Liver (tissue), 9 donors: ENCODE measurements around the gene HSD17B4. TPM values are rescaled to one million over a fixed set of nuclear protein-coding genes. Genes with fewer than 3 reads are reported as not detected.
"Not testable (repeated sequence)": the region's sequence is repeated elsewhere in the genome, so short reads cannot be mapped to it uniquely, and the experiment has no call there.

Source experiments
- DNase-seq: peaks from one replicate; pipeline ENCODE4 v3.0.0-alpha.2; 2017; ENCODE audit warnings: low spot score
- H3K27ac ChIP-seq, 2 donors: one replicate each; pipeline ENCODE4 v1.7.0; 2013; ENCODE audit warnings: inconsistent platforms in 2 of 2, low read length in 2 of 2, control low read depth in 1 of 2, low read depth in 1 of 2, mild to moderate bottlenecking in 1 of 2
- H3K27me3 ChIP-seq, 4 donors: one replicate each; pipeline versions ENCODE4 v1.6.1 to v1.7.0; 2013; ENCODE audit warnings: low read length in 3 of 4, inconsistent platforms in 1 of 4, mild to moderate bottlenecking in 1 of 4, moderate library complexity in 1 of 4; ENCODE audit not compliant: control insufficient read depth in 4 of 4, insufficient read depth in 4 of 4
- H3K36me3 ChIP-seq, 4 donors: one replicate each; pipeline versions ENCODE4 v1.6.1 to v1.7.0; 2013; ENCODE audit warnings: low read length in 3 of 4, mild to moderate bottlenecking in 3 of 4, low read depth in 1 of 4, moderate library complexity in 1 of 4; ENCODE audit not compliant: control insufficient read depth in 4 of 4, insufficient read depth in 3 of 4
- H3K4me1 ChIP-seq, 4 donors: one replicate each; pipeline versions ENCODE4 v1.6.1 to v1.7.0; 2013; ENCODE audit warnings: low read length in 3 of 4, mild to moderate bottlenecking in 3 of 4, moderate library complexity in 1 of 4; ENCODE audit not compliant: control insufficient read depth in 4 of 4, insufficient read depth in 4 of 4
- H3K4me3 ChIP-seq, 3 donors: one replicate each; pipeline versions ENCODE4 v1.6.1 to v1.7.0; 2013; ENCODE audit warnings: low read length in 3 of 3, control low read depth in 1 of 3, low read depth in 1 of 3, mild to moderate bottlenecking in 1 of 3
- H3K9ac ChIP-seq, 2 donors: one replicate each; pipeline ENCODE4 v1.7.0; 2013; ENCODE audit warnings: low read length in 2 of 2, mild to moderate bottlenecking in 2 of 2, moderate library complexity in 2 of 2, control low read depth in 1 of 2, low read depth in 1 of 2
- H3K9me3 ChIP-seq, 4 donors: one replicate each; pipeline versions ENCODE4 v1.6.1 to v1.7.0; 2013; ENCODE audit warnings: low read length in 3 of 4; ENCODE audit not compliant: control insufficient read depth in 4 of 4
- EGR1 ChIP-seq, 2 donors: IDR thresholded peaks; 2 replicates each; pipeline ENCODE4 v1.6.1; 2016 to 2018; ENCODE audit warnings: antibody characterized with exemption in 2 of 2, low read depth in 2 of 2
- FOXA1 ChIP-seq: IDR thresholded peaks from 2 replicates; pipeline ENCODE4 v1.6.1; 2016; ENCODE audit warnings: antibody characterized with exemption
- FOXA2 ChIP-seq: IDR thresholded peaks from 2 replicates; pipeline ENCODE4 v1.6.1; 2016; ENCODE audit warnings: antibody characterized with exemption
- GABPA ChIP-seq, 2 donors: IDR thresholded peaks in 1 of 2; conservative IDR thresholded peaks in 1 of 2; 2 replicates each; pipeline ENCODE4 v1.6.1; 2016; ENCODE audit warnings: antibody characterized with exemption in 2 of 2, mild to moderate bottlenecking in 1 of 2, moderate library complexity in 1 of 2
- HNF4A ChIP-seq, 2 donors: conservative IDR thresholded peaks; 2 replicates each; pipeline ENCODE4 v1.6.1; 2016; ENCODE audit warnings: antibody characterized with exemption in 2 of 2, mild to moderate bottlenecking in 2 of 2
- JUND ChIP-seq, 2 donors: IDR thresholded peaks; 2 replicates each; pipeline ENCODE4 v1.6.1; 2016; ENCODE audit warnings: antibody characterized with exemption in 2 of 2
- RAD21 ChIP-seq, 2 donors: IDR thresholded peaks; 2 replicates each; pipeline ENCODE4 v1.6.1; 2016; ENCODE audit warnings: antibody characterized with exemption in 2 of 2, mild to moderate bottlenecking in 2 of 2
- RXRA ChIP-seq, 2 donors: IDR thresholded peaks; 2 replicates each; pipeline ENCODE4 v1.6.1; 2017 to 2018; ENCODE audit warnings: antibody characterized with exemption in 2 of 2, mild to moderate bottlenecking in 1 of 2
- SP1 ChIP-seq: IDR thresholded peaks from 2 replicates; pipeline ENCODE4 v1.6.1; 2018; ENCODE audit warnings: antibody characterized with exemption, mild to moderate bottlenecking
- TAF1 ChIP-seq: conservative IDR thresholded peaks from 2 replicates; pipeline ENCODE4 v1.6.1; 2016; ENCODE audit warnings: antibody characterized with exemption, mild to moderate bottlenecking
- WGBS: extraction: QIAGEN DNeasy Blood & Tissue Kit; methylation state at CpG from one replicate; pipeline ENCODE4 v1.1.7; 2013; 5-methylcytosine and 5-hydroxymethylcytosine counted together
- polyA plus RNA-seq, 2 donors: library from polyadenylated mRNA; stranded (reverse) in 1 of 2; unstranded in 1 of 2; fragments of 200-250 nt in 1 of 2; fragments of >200 nt in 1 of 2; fragmentation: Nextera tagmentation in 1 of 2; extraction: Ambion mirVana in 1 of 2; gene quantifications; one replicate each; pipeline versions ENCODE4 v1.2.1 to v1.2.3, GENCODE V29; 2013 to 2015
- total RNA-seq, 2 donors: library from RNA; depleted of rRNA; stranded (reverse); fragments of >200 nt; gene quantifications; one replicate each; pipeline ENCODE4 v1.2.3, GENCODE V29; 2014
- TF ChIP-seq, protein P1 (sequence below): IDR thresholded peaks from 2 replicates; pipeline ENCODE4 v1.6.1; 2016; ENCODE audit warnings: antibody characterized with exemption
- TF ChIP-seq, protein P2 (sequence below): fragments of 150-350 bp; IDR thresholded peaks from 2 replicates; pipeline ENCODE4 v1.5.1; 2017; ENCODE audit warnings: improper control_type of control experiment, low read depth, low read length; ENCODE audit not compliant: missing input control
- TF ChIP-seq, protein P3 (sequence below): IDR thresholded peaks from 2 replicates; pipeline ENCODE4 v1.6.1; 2016; ENCODE audit warnings: antibody characterized with exemption
- TF ChIP-seq, protein P4 (sequence below): IDR thresholded peaks from 2 replicates; pipeline ENCODE4 v1.6.1; 2016; ENCODE audit warnings: antibody characterized with exemption, mild to moderate bottlenecking
- donor health status: healthy.
- donor health status: healthy.
- donor health status: healthy.
- donor health status: healthy.
- donor health status: healthy.

The HSD17B4 gene
- total and polyA plus RNA-seq, 4 donors, result 299 to 699 (median 393) TPM

DNA sequence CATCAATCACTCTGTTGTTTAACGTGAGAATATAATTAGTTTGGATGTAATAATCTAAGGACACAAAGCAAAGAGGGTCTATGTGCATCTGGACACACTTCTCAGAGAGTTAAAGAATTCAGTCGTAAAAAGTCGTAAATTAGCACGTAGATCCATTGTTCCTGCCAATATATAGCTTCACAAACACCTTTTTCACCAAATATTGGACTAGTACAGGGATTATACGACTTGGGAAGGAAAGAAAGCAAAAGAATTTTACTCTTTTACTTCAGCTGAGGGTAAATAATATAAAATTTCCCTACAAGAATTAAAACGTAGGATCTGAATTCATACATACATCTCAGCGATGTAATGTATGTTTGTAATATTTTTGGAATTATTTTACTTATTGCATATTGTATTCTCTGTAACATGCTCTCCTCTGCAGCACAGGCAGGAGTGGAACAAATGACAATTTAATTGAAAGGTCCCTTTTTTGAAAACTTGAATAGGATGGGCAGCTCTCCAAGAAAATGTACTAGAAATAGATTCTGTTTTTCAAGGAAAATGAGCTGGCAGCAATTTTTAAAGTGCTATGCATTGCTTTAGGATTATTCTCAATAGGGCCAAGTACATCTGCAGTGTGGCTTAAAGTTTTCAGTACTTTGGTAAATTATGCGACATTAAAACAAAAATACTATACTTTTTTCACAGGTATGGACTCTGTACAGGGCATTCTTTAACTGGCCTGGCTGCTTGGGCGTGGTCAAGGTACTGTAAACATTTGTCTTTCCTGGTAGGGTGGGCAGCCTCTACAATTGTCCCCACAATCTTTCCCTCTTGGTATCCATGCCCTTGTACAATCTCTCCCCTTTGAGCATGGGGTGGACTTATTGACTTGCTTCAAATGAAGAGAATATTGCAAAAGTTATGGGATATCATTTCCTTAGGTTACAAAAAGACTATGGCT is 39.7 kb upstream of the HSD17B4 start:
- WGBS, result 35% methylated on average over 9 of the region's 9 CpGs

DNA sequence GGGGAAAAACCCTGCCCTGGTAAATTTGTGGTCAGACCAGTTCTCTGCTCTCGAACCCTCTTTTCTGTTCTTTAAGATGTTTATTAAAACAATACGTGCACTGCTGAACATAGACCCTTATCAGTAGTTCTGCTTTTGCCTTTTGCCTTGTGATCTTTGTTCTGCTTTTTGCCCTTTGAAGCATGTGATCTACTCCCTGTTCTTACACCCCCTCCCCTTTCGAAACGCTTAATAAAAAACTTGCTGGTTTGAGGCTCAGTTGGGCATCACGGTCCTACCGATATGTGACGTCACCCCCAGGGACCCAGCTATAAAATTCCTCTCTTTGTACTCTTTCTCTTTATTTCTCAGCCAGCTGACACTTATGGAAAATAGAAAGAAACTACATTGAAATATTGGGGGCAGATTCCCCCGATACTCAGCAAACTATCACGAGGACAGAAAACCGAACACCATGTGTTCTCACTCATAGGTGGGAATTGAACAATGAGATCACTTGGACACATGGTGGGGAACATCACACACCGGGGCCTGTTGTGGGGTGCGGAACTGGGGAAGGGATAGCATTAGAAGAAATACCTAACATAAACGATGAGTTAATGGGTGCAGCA is 38.1 kb upstream of the HSD17B4 start:
- H3K9me3 ChIP-seq, H3K27ac ChIP-seq, H3K36me3 ChIP-seq, H3K27me3 ChIP-seq, H3K4me1 ChIP-seq, H3K4me3 ChIP-seq, H3K9ac ChIP-seq, DNase-seq: not testable (repeated sequence)
- 77% methylated on average over 13 of the region's 13 CpGs for WGBS
- TF ChIP-seq HNF4A (conservative IDR thresholded peaks at IDR 0.05), result peak in 1 of 2 donors; percentile 36

More for the DNA sequence above, 39.7 kb upstream of the HSD17B4 start:
- Histone ChIP-seq H3K4me3 (no peak overlapping the region), H3K9ac (no peak overlapping the region), H3K36me3 (no peaks in the 10 kb centered on the region), H3K27me3 (no peaks in the 10 kb centered on the region), H3K9me3 (no peaks in the 10 kb centered on the region), H3K27ac (no peak overlapping the region), H3K4me1 (peaks cover 0 to 4% (median 0%) of the 10 kb centered on the region in 4 donors)
- no peak for DNase-seq
- TF ChIP-seq JUND (IDR thresholded peaks at IDR 0.05) (no peak), RXRA (IDR thresholded peaks at IDR 0.05) (no peak), FOXA1 (no peak), EGR1 (IDR thresholded peaks at IDR 0.05; ENCODE audit: low read depth in 2 of 2) (no peak), HNF4A (conservative IDR thresholded peaks at IDR 0.05) (no peak), TAF1 (no peak), GABPA (IDR thresholded peaks at IDR 0.05 in 1 of 2, conservative IDR thresholded peaks at IDR 0.05 in 1 of 2) (no peak), FOXA2 (no peak), RAD21 (IDR thresholded peaks at IDR 0.05) (no peak), SP1 (no peak)
- TF ChIP-seq, protein P1, sequence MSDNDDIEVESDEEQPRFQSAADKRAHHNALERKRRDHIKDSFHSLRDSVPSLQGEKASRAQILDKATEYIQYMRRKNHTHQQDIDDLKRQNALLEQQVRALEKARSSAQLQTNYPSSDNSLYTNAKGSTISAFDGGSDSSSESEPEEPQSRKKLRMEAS, result no peak
- TF ChIP-seq, protein P2, sequence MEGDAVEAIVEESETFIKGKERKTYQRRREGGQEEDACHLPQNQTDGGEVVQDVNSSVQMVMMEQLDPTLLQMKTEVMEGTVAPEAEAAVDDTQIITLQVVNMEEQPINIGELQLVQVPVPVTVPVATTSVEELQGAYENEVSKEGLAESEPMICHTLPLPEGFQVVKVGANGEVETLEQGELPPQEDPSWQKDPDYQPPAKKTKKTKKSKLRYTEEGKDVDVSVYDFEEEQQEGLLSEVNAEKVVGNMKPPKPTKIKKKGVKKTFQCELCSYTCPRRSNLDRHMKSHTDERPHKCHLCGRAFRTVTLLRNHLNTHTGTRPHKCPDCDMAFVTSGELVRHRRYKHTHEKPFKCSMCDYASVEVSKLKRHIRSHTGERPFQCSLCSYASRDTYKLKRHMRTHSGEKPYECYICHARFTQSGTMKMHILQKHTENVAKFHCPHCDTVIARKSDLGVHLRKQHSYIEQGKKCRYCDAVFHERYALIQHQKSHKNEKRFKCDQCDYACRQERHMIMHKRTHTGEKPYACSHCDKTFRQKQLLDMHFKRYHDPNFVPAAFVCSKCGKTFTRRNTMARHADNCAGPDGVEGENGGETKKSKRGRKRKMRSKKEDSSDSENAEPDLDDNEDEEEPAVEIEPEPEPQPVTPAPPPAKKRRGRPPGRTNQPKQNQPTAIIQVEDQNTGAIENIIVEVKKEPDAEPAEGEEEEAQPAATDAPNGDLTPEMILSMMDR, result no peak
- TF ChIP-seq, protein P3, sequence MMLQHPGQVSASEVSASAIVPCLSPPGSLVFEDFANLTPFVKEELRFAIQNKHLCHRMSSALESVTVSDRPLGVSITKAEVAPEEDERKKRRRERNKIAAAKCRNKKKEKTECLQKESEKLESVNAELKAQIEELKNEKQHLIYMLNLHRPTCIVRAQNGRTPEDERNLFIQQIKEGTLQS, result no peak
- TF ChIP-seq, protein P4, sequence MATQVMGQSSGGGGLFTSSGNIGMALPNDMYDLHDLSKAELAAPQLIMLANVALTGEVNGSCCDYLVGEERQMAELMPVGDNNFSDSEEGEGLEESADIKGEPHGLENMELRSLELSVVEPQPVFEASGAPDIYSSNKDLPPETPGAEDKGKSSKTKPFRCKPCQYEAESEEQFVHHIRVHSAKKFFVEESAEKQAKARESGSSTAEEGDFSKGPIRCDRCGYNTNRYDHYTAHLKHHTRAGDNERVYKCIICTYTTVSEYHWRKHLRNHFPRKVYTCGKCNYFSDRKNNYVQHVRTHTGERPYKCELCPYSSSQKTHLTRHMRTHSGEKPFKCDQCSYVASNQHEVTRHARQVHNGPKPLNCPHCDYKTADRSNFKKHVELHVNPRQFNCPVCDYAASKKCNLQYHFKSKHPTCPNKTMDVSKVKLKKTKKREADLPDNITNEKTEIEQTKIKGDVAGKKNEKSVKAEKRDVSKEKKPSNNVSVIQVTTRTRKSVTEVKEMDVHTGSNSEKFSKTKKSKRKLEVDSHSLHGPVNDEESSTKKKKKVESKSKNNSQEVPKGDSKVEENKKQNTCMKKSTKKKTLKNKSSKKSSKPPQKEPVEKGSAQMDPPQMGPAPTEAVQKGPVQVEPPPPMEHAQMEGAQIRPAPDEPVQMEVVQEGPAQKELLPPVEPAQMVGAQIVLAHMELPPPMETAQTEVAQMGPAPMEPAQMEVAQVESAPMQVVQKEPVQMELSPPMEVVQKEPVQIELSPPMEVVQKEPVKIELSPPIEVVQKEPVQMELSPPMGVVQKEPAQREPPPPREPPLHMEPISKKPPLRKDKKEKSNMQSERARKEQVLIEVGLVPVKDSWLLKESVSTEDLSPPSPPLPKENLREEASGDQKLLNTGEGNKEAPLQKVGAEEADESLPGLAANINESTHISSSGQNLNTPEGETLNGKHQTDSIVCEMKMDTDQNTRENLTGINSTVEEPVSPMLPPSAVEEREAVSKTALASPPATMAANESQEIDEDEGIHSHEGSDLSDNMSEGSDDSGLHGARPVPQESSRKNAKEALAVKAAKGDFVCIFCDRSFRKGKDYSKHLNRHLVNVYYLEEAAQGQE, result no peak
